Osteoblast (primary cell): ENCODE data around the gene PEX7. TPM values are rescaled to one million over a fixed set of nuclear protein-coding genes. Genes with fewer than 3 reads are reported as not detected.

Experiments
- DNase-seq: peaks from one replicate; pipeline ENCODE4 v3.0.0; 2011; ENCODE audit warnings: low spot score, mixed read lengths; ENCODE audit not compliant: insufficient read length; ENCODE audit errors: missing footprints
- H2AFZ ChIP-seq: 2 replicates; pipeline ENCODE4 v1.6.0; 2011; ENCODE audit warnings: mild to moderate bottlenecking, low read length
- H3K27ac ChIP-seq: 2 replicates; pipeline ENCODE4 v1.5.1; 2011; ENCODE audit warnings: mild to moderate bottlenecking, low read depth, low read length, moderate library complexity
- H3K27me3 ChIP-seq: 2 replicates; pipeline ENCODE4 v1.6.0; 2012; ENCODE audit warnings: mild to moderate bottlenecking, control low read depth, inconsistent platforms, low read length, moderate library complexity; ENCODE audit not compliant: insufficient read depth
- H3K36me3 ChIP-seq: 2 replicates; pipeline ENCODE4 v1.5.1; 2011; ENCODE audit warnings: mild to moderate bottlenecking, low read length, control low read depth, moderate library complexity; ENCODE audit not compliant: insufficient read depth
- H3K4me1 ChIP-seq: 2 replicates; pipeline ENCODE4 v1.5.1; 2011; ENCODE audit warnings: mild to moderate bottlenecking, low read length, control low read depth, moderate library complexity; ENCODE audit not compliant: insufficient read depth
- H3K4me2 ChIP-seq: 2 replicates; pipeline ENCODE4 v1.6.0; 2011; ENCODE audit warnings: mild to moderate bottlenecking, low read length; ENCODE audit not compliant: insufficient read depth
- H3K4me3 ChIP-seq: fragments of 200-600 bp; sonication (generic); 3 replicates; pipeline ENCODE4 v1.5.1; 2012; ENCODE audit warnings: mild to moderate bottlenecking, low read length, inconsistent platforms; ENCODE audit not compliant: insufficient read depth
- H3K79me2 ChIP-seq: 2 replicates; pipeline ENCODE4 v1.6.0; 2012; ENCODE audit warnings: mild to moderate bottlenecking, low read length, control low read depth, inconsistent platforms; ENCODE audit not compliant: insufficient read depth
- H3K9me3 ChIP-seq: 2 replicates; pipeline ENCODE4 v1.5.1; 2011; ENCODE audit warnings: low read depth, low read length, control low read depth
- H4K20me1 ChIP-seq: 2 replicates; pipeline ENCODE4 v1.6.0; 2012; ENCODE audit warnings: mild to moderate bottlenecking, low read length, control low read depth; ENCODE audit not compliant: insufficient read depth
- total RNA-seq: library from RNA; depleted of rRNA; stranded (reverse); fragments of >200 nt; gene quantifications from 2 replicates; pipeline ENCODE4 v1.2.3, GENCODE V29; 2012
- TF ChIP-seq, protein P1 (sequence below): IDR thresholded peaks from 2 replicates; pipeline ENCODE4 v1.5.1; 2011; ENCODE audit warnings: mild to moderate bottlenecking, low read depth, low read length, moderate library complexity; ENCODE audit errors: extremely low read depth

Gene PEX7
- total RNA-seq, 1 donor: 5.4 TPM

DNA sequence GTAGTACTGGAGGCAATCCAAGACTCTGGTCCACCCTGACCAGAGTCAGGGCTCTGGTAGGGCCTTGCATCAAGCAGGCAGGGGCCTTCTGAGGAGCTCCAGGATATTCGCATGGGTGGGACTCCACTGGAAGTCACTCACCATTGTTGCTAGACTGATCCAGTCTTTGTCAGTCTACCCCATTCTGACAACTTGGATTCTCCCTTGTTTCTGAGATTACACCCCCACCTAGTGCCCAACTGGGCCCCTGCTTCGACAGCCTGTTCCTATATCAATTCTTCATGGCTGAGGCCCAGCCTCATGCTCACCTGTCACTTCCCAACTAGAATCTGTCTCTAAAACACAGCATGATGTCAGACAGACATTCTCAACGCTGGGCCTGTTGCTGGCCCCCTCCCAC is 104.9 kb downstream of the PEX7 start:
- DNase-seq: peak; percentile 42
- no peaks in the 10 kb centered on the region for H3K79me2 ChIP-seq
- H3K27me3 ChIP-seq: peaks cover 33% of the 10 kb centered on the region
- TF ChIP-seq, protein P1, sequence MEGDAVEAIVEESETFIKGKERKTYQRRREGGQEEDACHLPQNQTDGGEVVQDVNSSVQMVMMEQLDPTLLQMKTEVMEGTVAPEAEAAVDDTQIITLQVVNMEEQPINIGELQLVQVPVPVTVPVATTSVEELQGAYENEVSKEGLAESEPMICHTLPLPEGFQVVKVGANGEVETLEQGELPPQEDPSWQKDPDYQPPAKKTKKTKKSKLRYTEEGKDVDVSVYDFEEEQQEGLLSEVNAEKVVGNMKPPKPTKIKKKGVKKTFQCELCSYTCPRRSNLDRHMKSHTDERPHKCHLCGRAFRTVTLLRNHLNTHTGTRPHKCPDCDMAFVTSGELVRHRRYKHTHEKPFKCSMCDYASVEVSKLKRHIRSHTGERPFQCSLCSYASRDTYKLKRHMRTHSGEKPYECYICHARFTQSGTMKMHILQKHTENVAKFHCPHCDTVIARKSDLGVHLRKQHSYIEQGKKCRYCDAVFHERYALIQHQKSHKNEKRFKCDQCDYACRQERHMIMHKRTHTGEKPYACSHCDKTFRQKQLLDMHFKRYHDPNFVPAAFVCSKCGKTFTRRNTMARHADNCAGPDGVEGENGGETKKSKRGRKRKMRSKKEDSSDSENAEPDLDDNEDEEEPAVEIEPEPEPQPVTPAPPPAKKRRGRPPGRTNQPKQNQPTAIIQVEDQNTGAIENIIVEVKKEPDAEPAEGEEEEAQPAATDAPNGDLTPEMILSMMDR: peak; percentile 47
- H3K27ac ChIP-seq: no peak overlapping the region
- H3K9me3 ChIP-seq: no peaks in the 10 kb centered on the region
- no peak overlapping the region for H2AFZ ChIP-seq
- H3K36me3 ChIP-seq: no peaks in the 10 kb centered on the region
- H3K4me3 ChIP-seq: no peak overlapping the region
- H3K4me2 ChIP-seq: no peak overlapping the region
- H4K20me1 ChIP-seq: no peaks in the 10 kb centered on the region
- no peaks in the 10 kb centered on the region for H3K4me1 ChIP-seq

DNA sequence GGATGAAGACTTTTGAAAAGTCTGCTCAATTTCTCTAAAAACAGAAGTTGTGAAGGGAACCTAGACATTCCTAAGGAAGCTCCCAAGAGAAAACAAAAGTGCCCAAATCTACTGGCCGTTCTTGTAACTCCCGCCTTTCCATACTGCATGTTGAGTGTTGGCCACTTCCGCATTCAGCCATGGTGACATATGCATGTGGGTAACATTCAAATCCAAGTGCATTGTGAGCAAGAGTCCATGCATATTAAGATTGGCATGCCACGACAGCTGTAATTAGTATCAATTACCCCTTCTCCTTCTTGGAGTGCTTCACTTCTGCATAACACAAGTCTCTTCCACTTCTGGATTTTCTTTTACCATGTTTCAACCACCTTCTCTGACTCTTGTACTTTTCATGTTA is 108.1 kb downstream of the PEX7 start:
- Histone ChIP-seq H3K4me2 (no peak overlapping the region), H3K9me3 (no peaks in the 10 kb centered on the region), H2AFZ (no peak overlapping the region), H3K36me3 (no peaks in the 10 kb centered on the region), H3K27me3 (peaks cover 20% of the 10 kb centered on the region), H3K79me2 (no peaks in the 10 kb centered on the region), H3K4me1 (no peaks in the 10 kb centered on the region), H3K27ac (no peak overlapping the region), H3K4me3 (no peak overlapping the region), H4K20me1 (no peaks in the 10 kb centered on the region)
- no peak for DNase-seq
- TF ChIP-seq, protein P1: no peak

DNA sequence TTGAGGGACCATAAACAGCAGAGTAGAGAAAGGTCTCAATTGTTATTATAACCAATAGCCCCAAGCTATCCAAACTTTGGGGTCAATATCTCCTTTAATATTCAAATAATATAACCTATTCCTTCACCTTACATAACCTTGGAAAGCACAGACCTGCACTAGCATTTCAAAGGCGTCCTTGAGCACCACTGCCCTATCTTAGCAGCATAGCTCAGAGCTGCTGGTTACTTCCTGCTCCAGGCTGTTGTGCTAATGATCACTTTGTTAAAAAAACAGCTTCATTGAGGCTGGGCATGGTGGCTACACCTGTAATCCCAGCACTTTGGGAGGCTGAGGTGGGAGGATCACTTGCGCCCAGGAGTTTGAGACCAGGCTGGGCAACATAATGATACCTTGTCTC is 110.2 kb downstream of the PEX7 start:
- Histone ChIP-seq H3K9me3 (no peaks in the 10 kb centered on the region), H3K4me2 (no peak overlapping the region), H2AFZ (no peak overlapping the region), H3K36me3 (no peaks in the 10 kb centered on the region), H4K20me1 (no peaks in the 10 kb centered on the region), H3K27me3 (peaks cover 22% of the 10 kb centered on the region), H3K4me1 (no peaks in the 10 kb centered on the region), H3K4me3 (no peak overlapping the region), H3K27ac (no peak overlapping the region), H3K79me2 (no peaks in the 10 kb centered on the region)
- DNase-seq: no peak
- TF ChIP-seq, protein P1: no peak

DNA sequence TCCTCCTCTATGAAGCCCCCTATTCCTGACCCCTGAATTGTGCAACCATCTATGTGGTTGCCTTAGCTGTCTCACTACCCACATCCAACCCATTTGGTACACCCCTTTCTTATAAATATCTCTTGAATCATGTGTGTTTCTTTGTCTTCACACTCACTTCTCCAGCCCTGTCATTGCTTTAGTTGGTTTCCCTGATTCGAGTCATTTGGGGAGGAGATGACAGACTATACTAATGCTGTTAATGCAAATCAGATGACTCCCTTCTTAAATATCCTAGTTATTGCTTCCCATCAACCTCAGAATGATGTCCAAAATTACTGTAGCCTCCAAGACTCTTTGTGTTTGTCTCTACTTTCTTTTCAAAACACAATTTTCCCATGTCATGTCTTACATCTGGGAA is 122.7 kb downstream of the PEX7 start:
- no peak overlapping the region for H3K4me2 ChIP-seq
- no peak overlapping the region for H3K27ac ChIP-seq
- no peaks in the 10 kb centered on the region for H3K36me3 ChIP-seq
- DNase-seq: no peak
- H3K4me1 ChIP-seq: no peaks in the 10 kb centered on the region
- H4K20me1 ChIP-seq: no peaks in the 10 kb centered on the region
- TF ChIP-seq, protein P1: no peak
- H2AFZ ChIP-seq: no peak overlapping the region
- H3K27me3 ChIP-seq: peaks cover under 1% of the 10 kb centered on the region
- no peaks in the 10 kb centered on the region for H3K79me2 ChIP-seq
- H3K9me3 ChIP-seq: no peaks in the 10 kb centered on the region
- no peak overlapping the region for H3K4me3 ChIP-seq
